GM21529 (cell line): ENCODE data around the gene UBE2V1.
"Not testable (repeated sequence)": the region's sequence is repeated elsewhere in the genome, so short reads cannot be mapped to it uniquely, and the experiment has no call there.

Source experiments
- ATAC-seq: cut with Tn5 transposase; IDR thresholded peaks from one replicate; pipeline ENCODE4 v1.9.1; 2021; ENCODE audit not compliant: unreplicated experiment

UBE2V1 gene

DNA sequence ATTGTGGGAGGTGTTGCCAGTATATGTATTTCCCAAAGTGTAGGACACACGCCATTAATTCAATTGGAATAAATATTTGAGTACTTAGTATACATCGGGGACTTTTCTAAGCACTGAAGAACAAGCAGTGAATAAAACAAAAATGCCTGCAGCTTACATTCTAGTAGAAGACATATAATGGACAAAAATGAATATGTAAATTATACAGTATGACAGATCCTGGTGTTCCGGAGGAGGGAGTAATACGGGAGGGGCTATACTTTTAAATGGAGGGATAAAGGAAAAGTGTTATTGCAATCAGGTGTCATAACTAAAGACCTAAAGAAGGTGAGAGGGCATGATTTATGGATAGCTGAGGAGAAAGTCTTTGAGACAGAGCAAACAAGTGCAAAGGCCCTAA lies 15.1 kb downstream of the UBE2V1 start:
- ATAC-seq, result no peak

GRCh38 chr20:50096237-50096636 lies 16.7 kb downstream of the UBE2V1 start:
- no peak for ATAC-seq

- ATAC-seq, result no peak
These were observed 17.4 kb downstream of the UBE2V1 start for GRCh38 chr20:50095476-50096078.

GRCh38 chr20:50094522-50094921 lies 18.4 kb downstream of the UBE2V1 start:
- ATAC-seq, result no peak

- no peak for ATAC-seq
These were observed 19.7 kb downstream of the UBE2V1 start for GRCh38 chr20:50093240-50093639.

GRCh38 chr20:50092436-50092835 lies 20.5 kb downstream of the UBE2V1 start:
- ATAC-seq, result no peak

DNA sequence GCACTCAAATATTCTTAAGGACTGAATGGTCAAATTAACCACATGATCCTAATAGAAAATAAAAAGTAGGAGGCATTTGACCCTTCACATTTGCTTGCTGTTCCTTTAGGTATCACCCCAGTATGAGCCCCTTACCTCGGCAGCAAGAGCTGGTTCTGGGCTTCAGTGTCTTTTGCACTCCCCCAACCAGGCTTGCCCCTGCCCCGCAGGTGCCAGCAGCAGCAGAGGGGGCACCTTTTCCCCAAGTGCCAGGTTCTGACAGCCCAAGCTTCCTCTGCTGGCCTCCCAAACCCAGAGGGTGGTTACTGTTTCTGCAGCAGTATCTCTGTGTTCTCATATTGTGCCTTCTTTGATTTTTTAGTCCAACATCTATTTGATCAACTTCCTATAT lies 23.2 kb downstream of the UBE2V1 start:
- ATAC-seq, result no peak

GRCh38 chr20:50089140-50089786 lies 23.7 kb downstream of the UBE2V1 start:
- ATAC-seq, result no peak

GRCh38 chr20:50088022-50088421 lies 24.9 kb downstream of the UBE2V1 start:
- no peak for ATAC-seq

GRCh38 chr20:50085481-50086365 lies 27.2 kb downstream of the UBE2V1 start:
- ATAC-seq, result no peak

GRCh38 chr20:50085146-50085480 lies 27.8 kb downstream of the UBE2V1 start:
- ATAC-seq, result no peak

GRCh38 chr20:50083034-50083433 lies 29.9 kb downstream of the UBE2V1 start:
- ATAC-seq, result no peak

DNA sequence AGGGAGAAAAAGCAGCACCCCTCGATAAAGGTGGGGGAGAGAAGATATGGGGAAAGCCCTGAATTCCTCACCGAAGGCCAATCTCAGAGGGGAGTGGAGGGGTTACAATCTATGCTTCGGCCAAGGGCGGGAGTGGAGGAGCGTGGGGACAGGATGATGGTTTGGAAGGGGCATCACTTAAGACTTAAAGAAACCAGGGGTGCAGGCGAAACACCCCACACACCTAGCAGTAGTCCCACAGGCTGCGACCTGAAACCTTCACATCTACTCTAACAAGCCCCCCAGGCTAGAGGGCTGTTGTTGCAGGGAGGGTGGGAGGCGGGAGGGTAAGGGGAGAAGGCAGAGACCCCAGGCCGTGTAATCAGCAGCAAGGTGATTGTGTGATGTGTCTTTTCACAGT lies 30.9 kb downstream of the UBE2V1 start:
- not testable (repeated sequence) for ATAC-seq

GRCh38 chr20:50077818-50078601 lies 34.9 kb downstream of the UBE2V1 start:
- ATAC-seq, result no peak

- no peak for ATAC-seq
These were observed 39.5 kb downstream of the UBE2V1 start for GRCh38 chr20:50073500-50073899.

DNA sequence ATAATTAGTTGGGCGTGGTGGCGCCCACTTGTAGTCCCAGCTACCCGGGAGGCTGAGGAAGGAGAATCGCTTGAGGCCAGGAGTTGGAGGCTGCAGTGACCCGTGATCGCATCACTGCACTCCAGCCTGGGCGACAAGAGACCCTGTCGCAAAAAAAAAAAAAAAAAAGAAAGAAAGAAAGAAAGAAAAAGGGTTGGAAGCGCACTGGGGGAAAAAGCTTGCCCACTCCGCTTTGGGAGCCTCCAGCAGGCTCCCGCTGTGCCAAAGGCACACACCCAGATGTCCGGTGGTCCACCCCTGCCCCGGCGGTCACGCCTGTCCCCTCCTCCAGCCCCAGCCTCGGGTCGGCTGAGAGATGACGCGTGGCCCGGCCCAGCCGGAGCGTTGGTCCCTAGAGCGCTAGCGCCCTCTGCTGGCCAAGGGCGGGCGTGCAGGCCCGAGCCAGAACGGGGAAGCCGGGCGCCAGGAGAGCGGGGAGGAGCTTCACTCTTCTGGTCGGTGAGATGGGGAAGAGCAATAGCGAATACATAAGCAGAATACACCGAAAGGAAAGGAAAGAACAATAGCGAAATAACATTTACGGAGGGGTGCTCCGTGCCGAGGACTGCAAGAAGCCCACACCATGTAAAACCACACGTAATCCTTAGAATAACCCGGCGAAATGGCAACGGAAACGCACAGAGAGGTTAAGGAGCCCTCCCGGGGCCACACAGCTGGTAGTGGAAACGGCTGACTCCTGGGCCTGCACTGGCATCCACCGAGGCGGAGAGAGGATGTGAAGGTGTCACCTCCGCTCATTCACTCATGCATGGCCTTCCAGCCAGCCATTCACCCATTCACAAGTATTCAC lies 41.7 kb downstream of the UBE2V1 start:
- ATAC-seq, result peak; percentile 89

GRCh38 chr20:50070361-50070760 lies 42.6 kb downstream of the UBE2V1 start:
- ATAC-seq, result no peak

- ATAC-seq, result no peak
These were observed 44.8 kb downstream of the UBE2V1 start for GRCh38 chr20:50068041-50068651.

DNA sequence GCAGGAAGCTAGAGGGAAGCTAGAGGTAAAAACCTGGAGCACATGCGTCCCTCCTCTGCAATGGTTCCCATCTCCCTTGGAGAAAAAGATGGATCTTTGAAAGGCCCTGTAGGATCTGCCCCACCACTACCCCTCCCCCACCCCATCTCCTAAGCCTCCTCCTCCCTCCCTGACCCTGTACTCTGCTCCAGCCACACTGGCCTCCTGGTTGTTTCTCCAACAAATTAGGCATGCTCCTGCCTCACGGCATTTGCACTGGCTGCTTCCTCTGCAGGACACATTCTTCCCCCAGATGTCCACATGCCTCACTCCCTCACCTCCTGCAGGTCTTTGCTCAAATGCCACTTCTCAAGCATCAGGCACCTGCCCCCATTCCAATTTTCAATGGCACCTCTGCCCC lies 45.5 kb downstream of the UBE2V1 start:
- no peak for ATAC-seq

DNA sequence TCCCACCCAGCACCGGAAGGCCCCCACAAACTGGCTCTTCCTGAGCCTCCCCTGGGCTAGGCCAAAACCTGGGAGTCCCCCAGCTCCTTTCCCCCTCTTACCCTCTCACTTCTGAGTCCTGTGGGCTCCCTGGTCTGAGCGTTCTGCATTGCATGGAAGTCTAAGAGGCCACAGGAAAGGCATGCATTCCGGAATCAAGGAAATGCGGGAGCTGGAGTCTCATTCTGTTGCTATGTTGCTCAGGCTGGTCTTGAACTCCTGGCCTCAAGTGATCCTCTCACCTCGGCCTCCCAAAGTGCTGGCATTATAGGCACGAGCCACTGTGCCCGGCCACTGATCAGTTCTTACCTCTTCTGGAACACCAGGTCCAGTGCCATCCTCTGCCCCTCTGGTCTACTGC lies 45.9 kb downstream of the UBE2V1 start:
- no peak for ATAC-seq
